Activated T-helper 1 cell treated with anti-CD3 and anti-CD28 coated beads, Interleukin-12 subunit alpha, Interleukin-12 subunit beta, Interleukin-2, Interleukin-4 antibody, amounts not matched to agents 30 ng/mL and 10 ng/mL and 1 ng/mL, durations not matched to agents 14 hours and 24 hours and 36 hours (primary cell): ENCODE results near the gene USHBP1. TPM values are rescaled to one million over a fixed set of nuclear protein-coding genes. Genes with fewer than 3 reads are reported as not detected.
A peak's percentile ranks its signal among the peaks of the same experiment; 100 is the strongest.

Source experiments
- DNase-seq: peaks from one replicate; pipeline ENCODE4 v3.0.0; 2021; ENCODE audit warnings: low spot score
- H3K27ac Mint-ChIP-seq: one replicate; pipeline ENCODE4 v1.8.0; 2021; ENCODE audit warnings: mild to moderate bottlenecking, mixed read lengths
- H3K27me3 Mint-ChIP-seq: one replicate; pipeline ENCODE4 v1.8.0; 2022; ENCODE audit warnings: mild to moderate bottlenecking, moderate library complexity, mixed read lengths; ENCODE audit not compliant: insufficient read depth
- H3K36me3 Mint-ChIP-seq: one replicate; pipeline ENCODE4 v1.8.0; 2021; ENCODE audit warnings: low read depth, mixed read lengths
- H3K4me1 Mint-ChIP-seq: one replicate; pipeline ENCODE4 v1.8.0; 2021; ENCODE audit warnings: low read depth, mixed read lengths
- H3K4me3 Mint-ChIP-seq: one replicate; pipeline ENCODE4 v1.8.0; 2021; ENCODE audit warnings: mild to moderate bottlenecking, moderate library complexity, mixed read lengths
- H3K9me3 Mint-ChIP-seq: one replicate; pipeline ENCODE4 v1.8.0; 2021; ENCODE audit warnings: mixed read lengths
- intact Hi-C: fragments of 100-400 bp; cut with micrococcal nuclease; formaldehyde crosslinking; loops from one replicate; pipeline ENCODE4 v1.15.1; 2024
- total RNA-seq: library from RNA; stranded (reverse); gene quantifications from 2 replicates; pipeline ENCODE4 v1.2.3, GENCODE V29; 2022

USHBP1 gene
- total RNA-seq, 1 donor from 2014 or later: 0.26 TPM

DNA sequence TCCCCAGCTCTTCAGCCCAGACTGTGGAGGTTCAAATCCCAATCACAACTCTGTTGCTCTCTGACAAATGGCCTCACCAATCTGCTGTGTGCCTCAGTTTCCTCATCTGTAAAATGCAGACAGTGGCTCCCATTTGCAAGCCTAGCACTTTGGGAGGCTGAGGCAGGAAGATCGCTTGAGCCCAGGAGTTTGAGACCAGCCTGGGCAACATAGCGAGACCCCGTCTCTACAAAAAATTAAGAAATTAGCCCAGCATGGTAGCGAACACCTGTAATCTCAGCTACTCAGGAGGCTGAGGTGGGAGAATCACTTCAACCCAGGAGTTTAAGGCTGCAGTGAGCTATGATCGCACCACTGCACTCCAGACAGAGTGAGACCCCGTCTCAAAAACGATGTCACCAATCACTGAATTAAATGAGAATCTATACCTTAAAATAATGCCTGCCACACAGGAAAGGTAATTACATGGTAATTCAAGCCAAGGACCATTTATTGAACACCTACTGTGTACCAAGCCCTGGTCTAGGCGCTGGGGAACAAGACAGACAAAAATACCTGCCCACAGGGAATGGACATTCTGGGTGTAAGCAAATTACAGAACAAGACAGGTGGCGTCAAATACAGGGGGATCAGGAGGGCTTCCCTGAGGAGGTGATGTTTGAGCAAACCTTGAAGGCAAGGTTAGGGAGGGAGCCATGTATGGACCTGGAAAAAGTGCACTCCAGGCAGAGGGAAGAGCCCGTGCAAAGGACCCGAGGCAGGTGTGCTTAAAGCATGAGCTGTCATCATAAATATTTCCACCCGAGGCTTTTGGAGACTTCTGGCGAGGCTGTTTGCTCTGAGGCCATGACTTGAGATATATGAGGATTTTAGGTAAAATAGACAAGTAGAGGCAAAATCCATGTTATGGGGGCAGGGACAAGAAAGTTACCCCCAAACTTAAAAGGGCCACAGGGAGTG lies 26.5 kb downstream of the USHBP1 start:
- peak overlapping the region; percentile 14 for H3K27ac Mint-ChIP-seq
- DNase-seq: no peak
- H3K9me3 Mint-ChIP-seq: no peaks in the 10 kb centered on the region
- peak overlapping the region; percentile 48 for H3K4me3 Mint-ChIP-seq
- H3K27me3 Mint-ChIP-seq: no peaks in the 10 kb centered on the region
- intact Hi-C loops: no loop called here
- no peaks in the 10 kb centered on the region for H3K36me3 Mint-ChIP-seq
- peaks cover 13% of the 10 kb centered on the region for H3K4me1 Mint-ChIP-seq

- Mint-ChIP-seq H3K27me3 (no peaks in the 10 kb centered on the region), H3K36me3 (no peaks in the 10 kb centered on the region), H3K27ac (no peak overlapping the region), H3K4me1 (peaks cover 13% of the 10 kb centered on the region), H3K4me3 (peak overlapping the region; percentile 59), H3K9me3 (no peaks in the 10 kb centered on the region)
- intact Hi-C loops: no loop called here
- no peak for DNase-seq
Observed at GRCh38 chr19:17236811-17237543, 27.6 kb downstream of the USHBP1 start.

DNA sequence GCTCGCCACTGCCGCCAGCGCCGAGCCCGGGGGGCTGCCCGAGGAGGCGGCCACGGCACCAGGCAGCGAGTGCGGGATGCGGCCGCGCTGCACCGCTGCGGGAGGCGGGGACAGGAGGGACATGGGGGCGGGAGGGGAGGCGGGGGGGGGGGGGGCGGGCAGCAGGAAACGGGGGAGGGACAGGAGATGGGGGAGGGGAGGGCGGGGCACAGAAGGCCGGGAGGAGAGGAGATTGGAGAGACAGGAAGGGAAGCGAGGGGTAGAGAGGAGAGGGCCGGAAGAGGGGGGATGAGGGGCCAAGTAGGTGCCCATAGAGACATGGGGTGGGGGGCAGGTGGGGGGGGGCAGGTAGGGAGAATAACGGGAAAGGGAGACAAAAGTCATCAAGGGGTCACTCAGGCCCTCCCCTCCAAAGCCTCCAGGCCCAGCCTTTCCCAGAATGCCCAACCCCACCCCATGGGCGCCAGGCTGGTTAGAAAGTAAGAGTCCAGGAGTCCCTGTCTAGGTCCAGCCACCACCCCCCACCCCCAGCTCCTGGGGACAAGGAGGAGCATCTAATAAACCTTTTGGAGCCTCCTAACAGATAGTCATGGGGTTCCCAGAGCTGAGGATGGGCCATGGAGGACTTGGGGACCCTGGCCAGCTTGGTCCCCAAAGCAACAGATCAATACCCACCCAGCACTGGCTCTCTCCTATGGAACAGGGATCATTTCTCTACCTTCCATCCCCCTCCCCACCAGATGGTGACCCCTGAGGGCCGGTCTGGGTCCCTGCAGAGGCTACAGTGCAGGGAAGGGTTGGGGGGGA lies 28.4 kb downstream of the USHBP1 start:
- peaks cover 13% of the 10 kb centered on the region for H3K4me1 Mint-ChIP-seq
- no peak for DNase-seq
- H3K36me3 Mint-ChIP-seq: no peaks in the 10 kb centered on the region
- peak overlapping the region; percentile 59 for H3K4me3 Mint-ChIP-seq
- H3K27ac Mint-ChIP-seq: peak overlapping the region; percentile 65
- no peaks in the 10 kb centered on the region for H3K9me3 Mint-ChIP-seq
- H3K27me3 Mint-ChIP-seq: no peaks in the 10 kb centered on the region
- intact Hi-C loops: loop anchor here (1.0 to 2.0 kb wide), 6 partner anchors 10 to 161 kb away; partner anchors contain the start of genes BABAM1, HAUS8, MYO9B and OCEL1

- peaks cover 13% of the 10 kb centered on the region for H3K4me1 Mint-ChIP-seq
- peak overlapping the region; percentile 79 for H3K27ac Mint-ChIP-seq
- peak; percentile 75 for DNase-seq
- intact Hi-C loops: loop anchor here (1.0 to 2.0 kb wide), 6 partner anchors 9 to 161 kb away; partner anchors contain the start of genes BABAM1, HAUS8, MYO9B and OCEL1
- no peaks in the 10 kb centered on the region for H3K36me3 Mint-ChIP-seq
- H3K9me3 Mint-ChIP-seq: no peaks in the 10 kb centered on the region
- peak overlapping the region; percentile 85 for H3K4me3 Mint-ChIP-seq
- H3K27me3 Mint-ChIP-seq: no peaks in the 10 kb centered on the region
Observed at GRCh38 chr19:17235300-17235970, 29.1 kb downstream of the USHBP1 start.

DNA sequence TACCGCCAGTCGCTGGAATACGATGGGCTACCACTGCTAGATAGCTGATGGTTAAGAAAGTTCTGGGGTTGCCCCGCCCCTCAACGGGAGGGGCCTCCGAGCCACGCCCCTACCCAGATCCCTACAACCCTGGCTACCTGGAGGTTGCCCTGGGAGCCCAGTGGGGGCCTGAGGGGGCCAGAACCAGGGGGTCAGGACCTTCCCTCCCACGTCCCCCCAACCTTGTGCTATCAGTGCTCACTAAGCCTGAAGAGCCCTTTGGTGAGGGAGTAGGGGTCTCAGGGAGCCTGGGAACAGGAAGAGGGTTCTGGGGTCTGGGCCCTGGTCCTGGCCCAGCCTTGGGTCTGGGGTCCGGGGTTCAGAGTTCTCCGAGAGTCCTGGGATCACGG lies 29.6 kb downstream of the USHBP1 start:
- H3K9me3 Mint-ChIP-seq: no peaks in the 10 kb centered on the region
- intact Hi-C loops: loop anchor here (1.0 to 2.0 kb wide), 6 partner anchors 9 to 160 kb away; partner anchors contain the start of genes BABAM1, HAUS8, MYO9B and OCEL1
- peaks cover 13% of the 10 kb centered on the region for H3K4me1 Mint-ChIP-seq
- no peaks in the 10 kb centered on the region for H3K36me3 Mint-ChIP-seq
- peak overlapping the region; percentile 85 for H3K4me3 Mint-ChIP-seq
- H3K27ac Mint-ChIP-seq: peak overlapping the region; percentile 79
- DNase-seq: peak; percentile 60
- no peaks in the 10 kb centered on the region for H3K27me3 Mint-ChIP-seq

GRCh38 chr19:17232258-17232657 lies 32.3 kb downstream of the USHBP1 start:
- H3K4me3 Mint-ChIP-seq: no peak overlapping the region
- no peak overlapping the region for H3K27ac Mint-ChIP-seq
- no peaks in the 10 kb centered on the region for H3K9me3 Mint-ChIP-seq
- no peaks in the 10 kb centered on the region for H3K27me3 Mint-ChIP-seq
- no peak for DNase-seq
- no peaks in the 10 kb centered on the region for H3K36me3 Mint-ChIP-seq
- intact Hi-C loops: no loop called here
- peaks cover 13% of the 10 kb centered on the region for H3K4me1 Mint-ChIP-seq

DNA sequence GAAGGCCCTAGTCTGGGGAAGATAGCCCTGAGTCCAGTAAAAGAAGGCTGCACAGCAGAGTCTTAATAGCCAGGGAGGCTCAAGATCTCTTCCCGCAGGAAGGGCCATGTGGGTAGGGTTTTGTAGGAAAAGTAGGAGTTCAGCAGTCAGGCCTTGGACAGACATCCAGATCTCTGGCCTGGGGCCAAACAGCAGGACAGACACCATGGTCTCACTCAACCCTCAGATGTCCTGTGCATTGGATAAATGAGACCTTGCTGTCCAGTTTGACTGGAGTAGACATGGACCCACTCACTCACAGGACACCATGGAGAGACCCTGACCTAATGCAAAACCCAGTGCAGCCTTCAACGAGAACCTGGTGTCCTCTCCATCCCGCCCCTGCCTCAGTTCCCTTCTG lies 34.7 kb downstream of the USHBP1 start:
- no peak overlapping the region for H3K4me3 Mint-ChIP-seq
- no peaks in the 10 kb centered on the region for H3K9me3 Mint-ChIP-seq
- no peak overlapping the region for H3K27ac Mint-ChIP-seq
- intact Hi-C loops: loop anchor here (5.0 kb wide), 1 partner anchor 52 kb away; the partner anchor contains the start of gene ANKLE1
- H3K36me3 Mint-ChIP-seq: peaks cover 2% of the 10 kb centered on the region
- peaks cover 17% of the 10 kb centered on the region for H3K4me1 Mint-ChIP-seq
- H3K27me3 Mint-ChIP-seq: no peaks in the 10 kb centered on the region
- no peak for DNase-seq

DNA sequence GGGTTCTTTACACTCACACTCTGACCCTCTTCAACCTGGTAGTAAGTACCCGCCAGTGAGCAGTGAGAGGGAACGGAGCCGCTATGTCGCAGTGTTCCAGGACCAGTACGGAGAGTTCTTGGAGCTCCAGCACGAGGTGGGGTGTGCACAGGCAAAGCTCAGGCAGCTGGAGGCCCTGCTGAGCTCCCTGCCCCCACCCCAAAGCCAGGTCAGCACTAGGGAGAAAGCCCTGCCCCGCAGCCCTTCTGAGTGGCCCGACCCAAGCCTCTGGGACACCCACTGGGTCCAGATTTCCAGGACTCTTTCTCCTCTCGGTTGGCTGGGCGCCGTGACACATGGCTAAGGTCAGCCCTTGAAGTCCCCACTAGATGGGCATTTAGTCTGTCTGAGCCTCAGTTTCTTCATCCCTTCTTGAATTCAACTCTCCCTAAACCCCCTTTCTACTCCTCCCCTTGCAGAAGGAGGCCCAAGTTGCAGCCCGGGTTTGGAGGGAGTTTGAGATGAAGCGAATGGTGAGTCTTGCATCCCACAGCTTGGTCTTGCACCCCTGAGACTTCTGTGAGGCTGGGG lies 36.7 kb downstream of the USHBP1 start:
- Mint-ChIP-seq H3K36me3 (peaks cover 2% of the 10 kb centered on the region), H3K4me3 (no peak overlapping the region), H3K9me3 (no peaks in the 10 kb centered on the region), H3K27ac (no peak overlapping the region), H3K27me3 (no peaks in the 10 kb centered on the region), H3K4me1 (peaks cover 4% of the 10 kb centered on the region)
- no peak for DNase-seq
- intact Hi-C loops: loop anchor here (2.0 to 5.0 kb wide), 2 partner anchors 54 to 161 kb away; partner anchors contain the start of gene ANKLE1

DNA sequence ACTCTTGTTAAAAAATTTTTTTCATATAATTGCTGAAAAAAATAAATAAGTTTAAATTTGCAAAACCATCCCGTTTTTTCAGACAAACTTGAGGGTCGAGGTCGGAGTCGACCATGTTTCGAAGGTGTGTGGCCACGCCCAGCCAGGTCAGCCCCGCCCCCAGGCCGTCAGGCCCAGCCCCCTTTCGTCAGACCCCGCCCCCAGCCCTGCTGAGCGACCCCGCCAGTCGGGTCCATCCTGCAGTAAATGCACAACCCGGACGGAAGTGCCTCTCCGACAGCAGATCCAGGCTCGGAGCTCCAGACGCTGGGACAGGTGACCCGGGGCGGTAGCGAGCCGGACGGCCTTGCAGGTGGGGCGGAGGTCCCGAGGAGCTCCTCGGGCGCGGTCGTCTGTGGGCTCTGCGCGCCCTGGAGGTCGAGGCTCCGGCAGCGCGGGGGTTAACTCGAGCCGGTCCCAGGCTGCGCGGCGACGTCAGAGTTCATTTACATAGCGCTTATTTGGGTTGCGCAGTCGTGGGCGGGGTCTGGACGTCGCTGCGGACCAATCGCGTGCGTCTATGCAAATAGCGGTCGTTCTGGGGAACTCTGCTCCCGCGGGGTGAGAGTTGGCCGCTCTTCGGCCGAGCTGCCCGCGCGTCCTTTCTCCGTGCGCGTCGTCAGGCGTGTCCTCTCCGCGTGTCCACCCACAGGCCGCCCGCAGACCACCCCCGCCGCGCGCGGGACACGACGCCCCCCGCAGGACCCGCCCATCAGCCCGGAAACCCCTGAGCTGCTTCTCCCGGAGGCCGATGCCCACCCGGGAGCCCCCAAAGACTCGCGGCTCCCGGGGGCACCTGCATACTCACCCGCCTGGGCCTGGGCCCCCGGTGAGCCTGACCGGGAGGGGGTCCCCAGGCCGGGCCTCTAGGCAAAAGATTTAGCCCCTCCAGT lies 38.3 kb downstream of the USHBP1 start, which contains the start of gene OCEL1:
TSS of gene OCEL1 (plus strand) at position 225 of the 932 bp plus-strand sequence. CDS start at position 247, 22 bp downstream.
- H3K4me1 Mint-ChIP-seq: peaks cover 4% of the 10 kb centered on the region
- no peaks in the 10 kb centered on the region for H3K9me3 Mint-ChIP-seq
- peak within 1 kb of the TSS; percentile 98 for H3K27ac Mint-ChIP-seq
- no peaks in the 10 kb centered on the region for H3K27me3 Mint-ChIP-seq
- peaks cover 2% of the 10 kb centered on the region for H3K36me3 Mint-ChIP-seq
- peak within 1 kb of the TSS; percentile 89 for H3K4me3 Mint-ChIP-seq
- intact Hi-C loops: loop anchor here (1.0 to 5.0 kb wide), 9 partner anchors 9 to 730 kb away; partner anchors contain the start of genes ANKLE1, BABAM1, C19orf44 and CALR3
- DNase-seq: peak; percentile 95

DNA sequence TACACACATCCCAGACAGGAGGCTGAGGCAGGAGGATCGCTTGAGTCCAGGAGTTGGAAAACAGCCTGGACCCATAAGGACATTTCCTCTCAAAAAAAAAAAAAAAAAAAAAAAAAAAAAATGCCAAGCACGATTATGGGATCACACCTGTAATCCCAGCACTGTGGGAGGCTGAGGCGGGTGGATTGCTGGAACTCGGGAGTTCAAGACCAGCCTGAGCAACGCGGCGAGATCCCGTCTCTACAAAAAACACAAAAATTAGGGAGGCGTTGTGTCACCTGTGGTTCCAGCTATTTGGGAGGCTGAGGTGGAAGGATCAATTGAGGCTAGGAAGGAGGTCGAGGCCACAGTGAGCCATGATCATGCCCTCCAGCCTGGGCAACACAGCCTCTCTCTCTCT lies 39.5 kb downstream of the USHBP1 start:
- Mint-ChIP-seq H3K4me1 (peaks cover 4% of the 10 kb centered on the region), H3K9me3 (no peaks in the 10 kb centered on the region), H3K36me3 (peaks cover 2% of the 10 kb centered on the region), H3K27ac (no peak overlapping the region), H3K27me3 (no peaks in the 10 kb centered on the region), H3K4me3 (peak overlapping the region; percentile 56)
- no peak for DNase-seq
- intact Hi-C loops: loop anchor here (5.0 kb wide), 1 partner anchor 57 kb away; the partner anchor contains the start of gene ANKLE1
